Measurements from ENCODE around the gene MINDY4. TPM values are rescaled to one million over a fixed set of nuclear protein-coding genes. Genes with fewer than 3 reads are reported as not detected.

The MINDY4 gene
- total and polyA plus RNA-seq, 2 of the 8 experiments (the other 6 are each of a cell fraction or from before 2014, with no cell fraction given): 1.3 to 3.6 TPM

GRCh38 chr7:30727061-30727945 lies 43.9 kb upstream of the MINDY4 start:
- H3K4me1 ChIP-seq (replicated peaks in 1 of 4; ENCODE audit: control insufficient read depth in 3 of 4, insufficient read depth in 4 of 4, low read length in 3 of 4): peaks cover 0 to 19% (median 11%) of the 10 kb centered on the region in 4 experiments; a peak in 6 of 7 replicates
- no peak overlapping the region for H3K4me3 ChIP-seq (ENCODE audit: extremely low read depth in 1 of 4, insufficient read depth in 2 of 4, low read depth in 3 of 4, low read length in 4 of 4)
- H3K23ac ChIP-seq (ENCODE audit: insufficient read length): no peak overlapping the region
- H3K27ac ChIP-seq (ENCODE audit: low read depth, low read length): peak overlapping the region; percentile 61; the same call in 1 of the 2 replicates
- no peaks in the 10 kb centered on the region; the same call in 1 of the 2 replicates for H3K79me1 ChIP-seq (ENCODE audit: low read depth, low read length)
- peak overlapping the region; percentile 75; the same call in 1 of the 2 replicates for H2BK12ac ChIP-seq (ENCODE audit: low read depth, low read length)
- FAIRE-seq (peak; percentile 95), DNase-seq (ENCODE audit: low read depth in 1 of 2, low spot score in 2 of 2) (peak in 1 of 2 experiments; percentile 53)
- WGBS, 2 experiments (ENCODE audit: extremely low coverage in 1 of 2, insufficient coverage in 1 of 2, insufficient read length in 1 of 2, insufficient replicate concordance in 2 of 2, low coverage in 1 of 2, low lambda C conversion rate in 2 of 2, missing lambda C conversion rate in 1 of 2): 38% methylated on average over 8 of the region's 8 CpGs; no CpG with 5 or more reads in 1 of the 2 experiments
- H3K4me2 ChIP-seq (ENCODE audit: insufficient read depth in 1 of 2, low read depth in 2 of 2, low read length in 2 of 2): peak overlapping the region; percentile 11 to 36; a peak in 2 of 4 replicates
- H3K4ac ChIP-seq (replicated peaks; ENCODE audit: insufficient read length, low read depth, low read length): no peak overlapping the region
- peak overlapping the region; percentile 30 for H2BK120ac ChIP-seq (replicated peaks; ENCODE audit: low read depth, low read length)
- H3K36me3 ChIP-seq (ENCODE audit: control insufficient read depth in 2 of 4, insufficient read depth in 4 of 4, low read length in 3 of 4): no peaks in the 10 kb centered on the region
- peak overlapping the region; percentile 41 for H2BK5ac ChIP-seq (ENCODE audit: low read depth, low read length)
- ChIA-PET POLR2A (ENCODE audit: partially characterized antibody) (interaction anchor here (0.6 to 2.0 kb wide), 5 partner anchors 10 to 92 kb away, joined by 3 to 5 read pairs (median 3); no protein-coding TSS in a partner anchor), CTCF (ENCODE audit: partially characterized antibody) (interaction anchor here (0.8 to 4.9 kb wide), 12 partner anchors 8 to 250 kb away, joined by 3 to 56 read pairs (median 4); no protein-coding TSS in a partner anchor)
- peak overlapping the region; percentile 28; the same call in 1 of the 2 replicates for H4K8ac ChIP-seq (ENCODE audit: extremely low read depth, insufficient read depth, low read length)
- no peak overlapping the region for H2AK5ac ChIP-seq (ENCODE audit: low read depth, low read length)
- peak overlapping the region; percentile 40; the same call in 1 of the 2 replicates for H2BK15ac ChIP-seq (ENCODE audit: low read length)
- no peak overlapping the region for H3K56ac ChIP-seq (replicated peaks; ENCODE audit: insufficient read length, low read depth, low read length)
- H4K5ac ChIP-seq (ENCODE audit: insufficient read length, low read depth, low read length): no peak overlapping the region
- H3K27me3 ChIP-seq (replicated peaks in 1 of 4; ENCODE audit: control insufficient read depth in 3 of 4, extremely low read depth in 1 of 4, insufficient read depth in 3 of 4, low read length in 3 of 4): no peaks in the 10 kb centered on the region; a peak in 2 of 7 replicates
- H4K20me1 ChIP-seq (replicated peaks in 1 of 2; ENCODE audit: control insufficient read depth in 1 of 2, insufficient read depth in 2 of 2, low read length in 2 of 2): no peaks in the 10 kb centered on the region
- no peak overlapping the region for H2AFZ ChIP-seq (ENCODE audit: low read length)
- H3K14ac ChIP-seq (ENCODE audit: insufficient read length): no peak overlapping the region
- H3K9ac ChIP-seq (replicated peaks in 1 of 4; ENCODE audit: extremely low read depth in 1 of 4, low read depth in 3 of 4, low read length in 3 of 4): no peak overlapping the region; a peak in 1 of 7 replicates
- H4K91ac ChIP-seq (replicated peaks; ENCODE audit: insufficient read length, low read length): no peak overlapping the region
- H3K18ac ChIP-seq (ENCODE audit: extremely low read depth, low read length): peak overlapping the region; percentile 64; the same call in 1 of the 2 replicates
- H3K79me2 ChIP-seq (ENCODE audit: control insufficient read depth in 1 of 2, insufficient read depth in 2 of 2, low read length in 2 of 2): no peaks in the 10 kb centered on the region
- H2BK20ac ChIP-seq (ENCODE audit: low read length): peak overlapping the region; percentile 84; the same call in 1 of the 2 replicates
- H3K23me2 ChIP-seq (ENCODE audit: low read depth, low read length): no peaks in the 10 kb centered on the region
- H3K9me3 ChIP-seq (ENCODE audit: insufficient read depth in 2 of 2, low read depth in 1 of 2, low read length in 1 of 2): no peaks in the 10 kb centered on the region
- TF ChIP-seq RFX5 (IDR thresholded peaks at IDR 0.05; ENCODE audit: borderline replicate concordance, low read depth, low read length) (no peak), KDM4A (IDR thresholded peaks at IDR 0.05; ENCODE audit: low read depth, low read length, severe bottlenecking) (no peak), SIN3A (conservative IDR thresholded peaks at IDR 0.05 in 1 of 2, IDR thresholded peaks at IDR 0.05 in 1 of 2; ENCODE audit: low read depth in 1 of 2, low read length in 2 of 2) (no peak), HDAC2 (IDR thresholded peaks at IDR 0.05; ENCODE audit: borderline replicate concordance in 1 of 2, low read depth in 2 of 2, low read length in 2 of 2) (0 out of 4 replicates have a peak, but pooled peaks of 1 of the 2 experiments have one; percentile 18), RNF2 (IDR thresholded peaks at IDR 0.05; ENCODE audit: borderline replicate concordance, low read depth, low read length, missing control alignments, poor library complexity, severe bottlenecking) (no peak), YY1 (IDR thresholded peaks at IDR 0.05; ENCODE audit: low read depth, low read length) (no peak), KDM5A (IDR thresholded peaks at IDR 0.05; ENCODE audit: low read length) (no peak), KDM1A (IDR thresholded peaks at IDR 0.05; ENCODE audit: borderline replicate concordance, low read length) (peak; percentile 93; the same call in 1 of the 2 replicates), BACH1 (IDR thresholded peaks at IDR 0.05; ENCODE audit: low read length) (no peak)

Data from H1 (cell line).